HCT116 (cell line): ENCODE measurements around the gene YEATS4.

Source experiments
- CTCF ChIP-seq, 3 experiments: fragments of 200-600 bp in 1 of 3; sonication (generic) in 1 of 3; IDR thresholded peaks in 2 of 3; conservative IDR thresholded peaks in 1 of 3; 2 replicates each; pipeline ENCODE4 v1.5.1; 2012 to 2017; ENCODE audit warnings: low read depth in 2 of 3, low read length in 2 of 3, antibody characterized with exemption in 1 of 3, borderline replicate concordance in 1 of 3, control low read depth in 1 of 3, mild to moderate bottlenecking in 1 of 3, mixed read lengths in 1 of 3, mixed run types in 1 of 3, moderate library complexity in 1 of 3; ENCODE audit not compliant: insufficient read depth in 1 of 3
- EZH2 ChIP-seq: fragments of 200-600 bp; sonication (generic); IDR thresholded peaks from 2 replicates; pipeline ENCODE4 v1.6.1; 2017; ENCODE audit warnings: antibody characterized with exemption, mixed run types
- POLR2A ChIP-seq: IDR thresholded peaks from 2 replicates; pipeline ENCODE4 v1.7.0; 2011; ENCODE audit warnings: borderline replicate concordance; ENCODE audit not compliant: insufficient read depth, insufficient read length; ENCODE audit errors: extremely low read depth
- POLR2AphosphoS5 ChIP-seq: IDR thresholded peaks from 2 replicates; pipeline ENCODE4 v1.6.1; 2011; ENCODE audit warnings: mild to moderate bottlenecking, low read depth, low read length, moderate library complexity
- RAD21 ChIP-seq: IDR thresholded peaks from 2 replicates; pipeline ENCODE4 v1.6.1; 2012; ENCODE audit warnings: low read depth, mild to moderate bottlenecking

- no peak for TF ChIP-seq CTCF (IDR thresholded peaks at IDR 0.05 in 2 of 3, conservative IDR thresholded peaks at IDR 0.05 in 1 of 3; ENCODE audit: borderline replicate concordance in 1 of 3, insufficient read depth in 1 of 3, low read depth in 2 of 3, low read length in 2 of 3)
- no peak for TF ChIP-seq RAD21
- no peak for TF ChIP-seq POLR2A
- no peak for TF ChIP-seq EZH2
- no peak for TF ChIP-seq POLR2AphosphoS5
Observed at GRCh38 chr12:69423037-69423905, 63.7 kb downstream of the YEATS4 start.
